HG03196 (cell line): ENCODE data around the gene CACNB2.
A peak's percentile ranks its signal among the peaks of the same experiment; 100 is the strongest.

Experiments used
- ATAC-seq: cut with Tn5 transposase; IDR thresholded peaks from one replicate; pipeline ENCODE4 v1.9.1; 2021; ENCODE audit not compliant: unreplicated experiment

The CACNB2 gene

GRCh38 chr10:18381679-18382078 lies 241.5 kb downstream of the CACNB2 start:
- no peak for ATAC-seq

- no peak for ATAC-seq
These were observed 257.7 kb downstream of the CACNB2 start for GRCh38 chr10:18397906-18398305.

- ATAC-seq, result peak; percentile 70
These were observed 258.9 kb downstream of the CACNB2 start for GRCh38 chr10:18399158-18399557.

- peak; percentile 54 for ATAC-seq
These were observed 260.1 kb downstream of the CACNB2 start for GRCh38 chr10:18400201-18400905.

GRCh38 chr10:18400906-18401245 lies 260.7 kb downstream of the CACNB2 start:
- no peak for ATAC-seq

- ATAC-seq, result no peak
These were observed 261.4 kb downstream of the CACNB2 start for GRCh38 chr10:18401416-18402195.

- ATAC-seq, result no peak
These were observed 262.6 kb downstream of the CACNB2 start for GRCh38 chr10:18402853-18403252.

GRCh38 chr10:18404530-18404929 lies 264.3 kb downstream of the CACNB2 start:
- ATAC-seq, result no peak

GRCh38 chr10:18406136-18406535 lies 265.9 kb downstream of the CACNB2 start:
- no peak for ATAC-seq

- ATAC-seq, result no peak
These were observed 269.6 kb downstream of the CACNB2 start for GRCh38 chr10:18409599-18410397.

GRCh38 chr10:18414061-18414460 lies 273.8 kb downstream of the CACNB2 start:
- no peak for ATAC-seq

GRCh38 chr10:18417950-18418527 lies 277.8 kb downstream of the CACNB2 start:
- no peak for ATAC-seq

GRCh38 chr10:18418541-18419215 lies 278.5 kb downstream of the CACNB2 start:
- no peak for ATAC-seq

GRCh38 chr10:18419945-18420344 lies 279.7 kb downstream of the CACNB2 start:
- no peak for ATAC-seq

GRCh38 chr10:18421726-18422293 lies 281.6 kb downstream of the CACNB2 start:
- ATAC-seq, result no peak

GRCh38 chr10:18423058-18423637 lies 282.9 kb downstream of the CACNB2 start:
- ATAC-seq, result no peak

- ATAC-seq, result no peak
These were observed 284.0 kb downstream of the CACNB2 start for GRCh38 chr10:18424200-18424599.

- no peak for ATAC-seq
These were observed 289.1 kb downstream of the CACNB2 start for GRCh38 chr10:18429335-18429734.

- ATAC-seq, result no peak
These were observed 296.7 kb downstream of the CACNB2 start for GRCh38 chr10:18436902-18437301.

GRCh38 chr10:18437486-18437885 lies 297.3 kb downstream of the CACNB2 start:
- ATAC-seq, result no peak
